ENCODE results near the gene MEX3C.

- TF ChIP-seq CTCF (IDR thresholded peaks at IDR 0.05), result no peak
- TF ChIP-seq EP300 (IDR thresholded peaks at IDR 0.05), result no peak
- TF ChIP-seq POLR2A (IDR thresholded peaks at IDR 0.05), result no peak
These were observed 47.3 kb downstream of the MEX3C start for GRCh38 chr18:51150113-51150700.
